Measurements from ENCODE around the gene SRGAP3.
A peak's percentile ranks its signal among the peaks of the same experiment; 100 is the strongest.

- peak in 5 of 7 experiments; percentile 95 to 98 (median 97) for TF ChIP-seq CTCF (IDR thresholded peaks at IDR 0.05)
- TF ChIP-seq POLR2A (IDR thresholded peaks at IDR 0.05) = no peak
- TF ChIP-seq POLR2AphosphoS5 (IDR thresholded peaks at IDR 0.05) = peak in 1 of 3 donors; percentile 14
Measured at GRCh38 chr3:8970971-8971589, 278.4 kb downstream of the SRGAP3 start.
